Measurements from ENCODE around the gene AXIN2. TPM values are rescaled to one million over a fixed set of nuclear protein-coding genes. Genes with fewer than 3 reads are reported as not detected.
A peak's percentile ranks its signal among the peaks of the same experiment; 100 is the strongest.

Gene AXIN2
- total RNA-seq, 1 experiment from 2014 or later = 168 TPM

- Histone ChIP-seq H3K27me3 (replicated peaks; ENCODE audit: control insufficient read depth, insufficient read depth, low read length) (no peaks in the 10 kb centered on the region), H3K36me3 (ENCODE audit: control insufficient read depth, insufficient read depth, low read length) (no peaks in the 10 kb centered on the region; the same call in 1 of the 2 replicates), H3K9me3 (no peaks in the 10 kb centered on the region), H3K4me1 (peaks cover 61% of the 10 kb centered on the region), H3K4me3 (ENCODE audit: low read depth, low read length) (no peak overlapping the region)
- Mint-ChIP-seq H3K9me3 (ENCODE audit: unreplicated experiment) (no peaks in the 10 kb centered on the region), H3K4me1 (ENCODE audit: low read depth, unreplicated experiment) (peaks cover 50% of the 10 kb centered on the region), H3K36me3 (ENCODE audit: insufficient read depth, unreplicated experiment) (peaks cover 12% of the 10 kb centered on the region), H3K27me3 (ENCODE audit: insufficient read depth, unreplicated experiment) (no peaks in the 10 kb centered on the region), H3K4me3 (ENCODE audit: unreplicated experiment) (peak overlapping the region; percentile 5), H3K27ac (ENCODE audit: unreplicated experiment) (peak overlapping the region; percentile 99)
- TF ChIP-seq CTCF (IDR thresholded peaks at IDR 0.05; ENCODE audit: insufficient read depth in 1 of 2, low read depth in 1 of 2, low read length in 1 of 2, severe bottlenecking in 1 of 2, unreplicated experiment in 1 of 2) = peak; percentile 71 to 73
- intact Hi-C loops (cut with micrococcal nuclease; ENCODE audit: unreplicated experiment) = loop anchor here (1.0 to 2.0 kb wide), 5 partner anchors 27 to 294 kb away; partner anchors contain the start of gene AXIN2
- no TSS peak for BruUV-seq (replicated peaks)
- CTCF ChIA-PET = interaction anchor here (0.9 to 1.6 kb wide), 5 partner anchors 11 to 206 kb away, joined by 3 to 5 read pairs (median 5); no protein-coding TSS in a partner anchor
- DNase-seq = peak; percentile 90 to 96
- POLR2A ChIA-PET = no interaction called here
Observed at GRCh38 chr17:65588181-65588808, 26.8 kb upstream of the AXIN2 start.

- TF ChIP-seq CTCF (IDR thresholded peaks at IDR 0.05; ENCODE audit: insufficient read depth in 1 of 2, low read depth in 1 of 2, low read length in 1 of 2, severe bottlenecking in 1 of 2, unreplicated experiment in 1 of 2) = no peak
- H3K27me3 Mint-ChIP-seq (ENCODE audit: insufficient read depth, unreplicated experiment) = no peaks in the 10 kb centered on the region
- Histone ChIP-seq H3K9me3 (no peaks in the 10 kb centered on the region), H3K36me3 (ENCODE audit: control insufficient read depth, insufficient read depth, low read length) (no peaks in the 10 kb centered on the region; the same call in 1 of the 2 replicates), H3K4me1 (peaks cover 55% of the 10 kb centered on the region), H3K4me3 (ENCODE audit: low read depth, low read length) (no peak overlapping the region), H3K27me3 (replicated peaks; ENCODE audit: control insufficient read depth, insufficient read depth, low read length) (no peaks in the 10 kb centered on the region)
- BruUV-seq (replicated peaks) = no TSS peak
- H3K4me3 Mint-ChIP-seq (ENCODE audit: unreplicated experiment) = peak overlapping the region; percentile 5
- ChIA-PET POLR2A (no interaction called here), CTCF (interaction anchor here (0.5 to 1.6 kb wide), 6 partner anchors 10 to 206 kb away, joined by 3 to 5 read pairs (median 4); no protein-coding TSS in a partner anchor)
- no peak for DNase-seq
- H3K4me1 Mint-ChIP-seq (ENCODE audit: low read depth, unreplicated experiment) = peaks cover 43% of the 10 kb centered on the region
- intact Hi-C loops (cut with micrococcal nuclease; ENCODE audit: unreplicated experiment) = loop anchor here (1.0 to 2.0 kb wide), 5 partner anchors 26 to 293 kb away; partner anchors contain the start of gene AXIN2
- peaks cover 6% of the 10 kb centered on the region for H3K36me3 Mint-ChIP-seq (ENCODE audit: insufficient read depth, unreplicated experiment)
- H3K27ac Mint-ChIP-seq (ENCODE audit: unreplicated experiment) = peak overlapping the region; percentile 99
- no peaks in the 10 kb centered on the region for H3K9me3 Mint-ChIP-seq (ENCODE audit: unreplicated experiment)
Observed at GRCh38 chr17:65587534-65588180, 26.2 kb upstream of the AXIN2 start.

- H3K4me1 Mint-ChIP-seq (ENCODE audit: low read depth, unreplicated experiment) = peaks cover 39% of the 10 kb centered on the region
- TF ChIP-seq CTCF (IDR thresholded peaks at IDR 0.05; ENCODE audit: insufficient read depth in 1 of 2, low read depth in 1 of 2, low read length in 1 of 2, severe bottlenecking in 1 of 2, unreplicated experiment in 1 of 2) = no peak
- no peaks in the 10 kb centered on the region; the same call in 1 of the 2 replicates for H3K36me3 ChIP-seq (ENCODE audit: control insufficient read depth, insufficient read depth, low read length)
- CTCF ChIA-PET = interaction anchor here (1.6 kb wide), 1 partner anchor 9 kb away, joined by 5 read pairs; no protein-coding TSS in a partner anchor
- peaks cover 6% of the 10 kb centered on the region for H3K36me3 Mint-ChIP-seq (ENCODE audit: insufficient read depth, unreplicated experiment)
- no peaks in the 10 kb centered on the region for H3K9me3 ChIP-seq
- peak overlapping the region; percentile 99 for H3K27ac Mint-ChIP-seq (ENCODE audit: unreplicated experiment)
- H3K4me1 ChIP-seq = peaks cover 47% of the 10 kb centered on the region
- POLR2A ChIA-PET = no interaction called here
- H3K4me3 Mint-ChIP-seq (ENCODE audit: unreplicated experiment) = peak overlapping the region; percentile 44
- no TSS peak for BruUV-seq (replicated peaks)
- H3K4me3 ChIP-seq (ENCODE audit: low read depth, low read length) = no peak overlapping the region
- no peak for DNase-seq
- intact Hi-C loops (cut with micrococcal nuclease; ENCODE audit: unreplicated experiment) = no loop called here
- no peaks in the 10 kb centered on the region for H3K27me3 ChIP-seq (replicated peaks; ENCODE audit: control insufficient read depth, insufficient read depth, low read length)
- no peaks in the 10 kb centered on the region for H3K9me3 Mint-ChIP-seq (ENCODE audit: unreplicated experiment)
- H3K27me3 Mint-ChIP-seq (ENCODE audit: insufficient read depth, unreplicated experiment) = no peaks in the 10 kb centered on the region
Observed at GRCh38 chr17:65586899-65587298, 25.5 kb upstream of the AXIN2 start.
